NCI-H1436 treated with DMSO at 0.1 percent for 48 hours (cell line): ENCODE results near the gene LAMB1.

Experiments
- DNase-seq: peaks from one replicate; lab custom pipeline; 2025; lab: John Stamatoyannopoulos, UW

LAMB1 gene

DNA sequence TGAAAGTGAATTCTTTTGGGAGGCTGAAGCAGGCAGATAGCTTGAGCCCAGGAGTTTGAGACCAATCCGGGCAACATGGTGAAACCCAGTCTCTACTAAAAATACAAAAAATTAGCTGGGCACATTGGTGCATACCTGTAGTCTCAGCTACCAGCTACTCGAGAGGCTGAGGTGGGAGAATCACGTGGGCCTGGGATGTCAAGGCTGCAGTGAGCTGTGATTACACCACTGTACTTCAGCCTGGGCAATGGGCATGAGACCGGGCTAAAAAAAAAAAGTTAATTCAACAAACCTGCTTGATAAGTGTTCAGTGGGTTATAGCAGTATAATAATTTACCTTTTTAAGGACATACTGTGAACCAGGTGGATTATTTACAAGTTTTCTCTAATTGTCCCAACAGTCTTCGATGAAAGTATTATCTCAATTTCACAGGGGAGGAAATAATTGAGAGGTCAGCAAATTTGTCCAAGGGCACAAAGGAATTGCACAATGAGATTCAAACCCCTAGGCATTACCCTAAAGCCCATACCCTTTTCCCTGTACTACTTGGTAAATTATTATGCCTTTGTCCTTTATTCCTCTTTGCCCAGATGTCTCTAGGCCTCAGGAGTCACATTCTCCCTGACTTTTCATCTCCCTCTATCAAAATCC lies 125.1 kb downstream of the LAMB1 start:
- no peak for DNase-seq

GRCh38 chr7:107876916-107877315 lies 126.0 kb downstream of the LAMB1 start:
- DNase-seq: no peak

GRCh38 chr7:107874605-107875446 lies 128.1 kb downstream of the LAMB1 start:
- no peak for DNase-seq

GRCh38 chr7:107874111-107874510 lies 128.8 kb downstream of the LAMB1 start:
- DNase-seq: no peak
